HG02798 (cell line): ENCODE measurements around the gene FCGR2B.
A peak's percentile ranks its signal among the peaks of the same experiment; 100 is the strongest.
"Not testable (repeated sequence)": the region's sequence is repeated elsewhere in the genome, so short reads cannot be mapped to it uniquely, and the experiment has no call there.

Experiments used
- ATAC-seq: cut with Tn5 transposase; IDR thresholded peaks from one replicate; pipeline ENCODE4 v1.9.1; 2021; ENCODE audit warnings: mild to moderate bottlenecking; ENCODE audit not compliant: unreplicated experiment, poor library complexity

FCGR2B gene

DNA sequence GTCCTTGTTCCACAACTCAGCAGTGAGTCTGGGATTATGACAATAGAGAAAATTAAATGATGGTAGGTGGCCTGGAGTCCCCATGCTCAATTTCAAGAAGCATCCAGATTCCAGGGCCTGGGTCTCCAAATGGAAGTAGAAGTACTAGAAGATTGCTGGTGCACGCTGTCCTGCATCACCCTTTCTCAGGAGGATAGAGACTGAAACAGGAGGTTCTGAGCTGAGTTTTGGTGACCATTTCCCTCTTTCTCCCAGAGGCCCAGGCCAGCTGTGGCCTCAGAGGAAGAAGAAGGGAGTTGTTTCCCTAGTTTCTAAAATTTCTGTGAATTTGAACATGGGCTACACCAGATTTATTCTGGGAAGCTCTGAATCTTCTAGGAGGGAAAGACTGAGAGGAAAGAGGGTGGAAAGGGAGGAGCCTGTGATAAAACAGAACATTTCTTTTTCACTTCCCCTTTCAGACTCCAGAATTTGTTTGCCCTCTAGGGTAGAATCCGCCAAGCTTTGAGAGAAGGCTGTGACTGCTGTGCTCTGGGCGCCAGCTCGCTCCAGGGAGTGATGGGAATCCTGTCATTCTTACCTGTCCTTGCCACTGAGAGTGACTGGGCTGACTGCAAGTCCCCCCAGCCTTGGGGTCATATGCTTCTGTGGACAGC lies at the start of gene FCGR2B:
Gene FCGR2B (plus strand): TSS at position 460 of the 656 bp plus-strand sequence. CDS start 99 bp downstream, at position 559.
- ATAC-seq = peak; percentile 62

DNA sequence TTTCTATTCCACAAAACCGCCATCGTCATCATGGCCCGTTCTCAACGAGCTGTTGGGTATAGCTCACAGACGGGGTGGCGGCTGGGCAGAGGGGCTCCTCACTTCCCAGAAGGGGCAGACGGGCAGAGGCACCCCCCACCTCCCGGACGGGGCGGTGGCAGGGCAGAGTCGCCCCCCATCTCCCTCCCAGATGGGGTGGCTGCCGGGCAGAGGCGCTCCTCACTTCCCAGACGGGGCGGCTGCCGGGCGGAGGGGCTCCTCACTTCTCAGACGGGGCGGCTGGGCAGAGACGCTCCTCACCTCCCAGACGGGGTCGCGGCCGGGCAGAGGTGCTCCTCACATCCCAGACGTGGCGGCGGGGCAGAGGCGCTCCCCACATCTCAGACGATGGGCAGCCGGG lies 46.5 kb upstream of the FCGR2B start:
- ATAC-seq = not testable (repeated sequence)

DNA sequence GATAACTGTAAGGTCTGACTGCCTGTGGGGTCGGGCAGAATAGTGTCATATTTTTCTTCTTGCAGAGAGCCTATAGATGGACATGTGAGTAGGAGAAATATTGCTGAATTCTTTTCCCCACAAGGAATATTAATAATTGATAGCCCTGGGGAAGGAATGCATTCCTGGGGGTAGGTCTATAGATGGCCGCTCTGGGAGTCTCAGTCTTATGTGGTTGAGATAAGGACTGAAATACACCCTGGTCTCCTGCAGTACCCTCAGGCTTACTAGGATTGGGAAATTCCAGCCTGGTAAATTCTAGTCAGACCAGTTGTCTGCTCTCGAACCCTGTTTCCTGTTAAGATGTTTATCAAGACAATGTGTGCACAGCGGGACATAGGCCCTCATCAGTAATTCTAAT lies 44.4 kb upstream of the FCGR2B start:
- ATAC-seq = not testable (repeated sequence)

- not testable (repeated sequence) for ATAC-seq
Measured at GRCh38 chr1:161620399-161620798, 42.5 kb upstream of the FCGR2B start.

DNA sequence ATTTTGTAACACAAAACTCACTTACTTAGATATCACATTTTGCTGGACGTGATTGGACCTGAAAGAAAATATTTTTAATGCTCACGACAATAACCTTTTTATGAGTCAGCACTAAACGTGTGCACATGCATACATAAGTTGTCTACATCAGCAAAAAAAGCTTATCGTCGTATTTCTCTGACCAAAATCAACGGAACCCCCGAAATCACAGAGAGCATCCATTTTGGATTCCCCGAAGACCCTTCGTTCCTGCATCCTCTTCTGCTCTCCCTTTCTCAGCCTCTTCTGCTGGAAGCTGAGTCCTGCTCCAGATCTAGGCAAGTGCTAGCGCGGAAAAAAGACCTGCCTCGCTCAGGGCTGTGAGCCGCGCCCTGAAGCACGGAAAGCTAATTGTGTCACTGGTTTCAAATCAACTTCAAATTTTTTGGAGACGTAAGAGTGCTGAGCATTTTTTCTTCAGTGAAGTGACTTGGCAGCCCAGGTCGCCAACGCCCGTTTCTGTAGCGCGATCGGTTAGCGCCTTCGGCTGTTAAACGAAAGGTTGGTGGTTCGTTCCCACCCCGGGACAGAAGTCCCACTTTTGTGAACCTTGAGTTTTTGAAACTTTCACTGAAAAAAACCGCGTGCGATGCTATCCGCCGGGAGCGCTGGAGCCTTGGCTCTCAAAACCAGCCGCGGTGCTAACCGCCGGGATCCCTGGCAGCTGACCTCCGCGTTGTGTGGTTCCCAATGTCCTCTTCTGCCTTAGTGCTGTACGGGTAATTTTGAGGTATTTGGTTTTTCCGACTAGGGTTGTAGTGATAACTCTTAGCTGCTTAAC lies 41.6 kb upstream of the FCGR2B start:
- ATAC-seq = peak; percentile 53

GRCh38 chr1:161622054-161622453 lies 40.9 kb upstream of the FCGR2B start:
- peak; percentile 31 for ATAC-seq

DNA sequence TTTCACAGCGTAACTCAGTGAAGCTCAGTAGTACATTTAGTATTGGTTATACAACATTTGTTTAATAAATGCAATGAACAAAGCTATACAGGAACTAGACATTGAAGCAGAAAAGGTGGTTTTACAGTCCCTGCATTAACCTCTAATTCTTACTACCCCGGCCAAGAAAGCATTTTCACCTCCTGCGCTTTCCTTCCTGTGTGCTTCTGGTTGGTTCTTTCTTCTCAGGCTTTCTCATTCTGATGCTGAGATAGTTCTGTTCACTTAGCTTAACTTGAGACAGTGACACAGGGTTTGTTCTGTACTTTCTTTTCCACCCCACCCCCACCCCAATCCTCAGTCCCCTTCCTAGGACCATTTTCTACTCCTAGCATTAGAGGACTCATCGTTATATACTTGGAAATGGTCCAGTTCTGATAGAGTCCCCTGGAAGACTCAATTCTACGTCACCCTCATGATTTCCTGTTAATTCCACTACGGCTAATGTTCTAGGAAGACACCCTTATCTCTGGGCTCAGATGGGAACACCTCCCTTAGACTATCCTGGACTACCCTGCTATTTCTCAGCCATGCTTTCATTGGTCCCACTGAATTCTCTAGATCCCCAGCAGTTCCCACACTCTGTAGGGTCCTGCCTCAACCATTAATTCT lies 39.4 kb upstream of the FCGR2B start:
- peak; percentile 41 for ATAC-seq

DNA sequence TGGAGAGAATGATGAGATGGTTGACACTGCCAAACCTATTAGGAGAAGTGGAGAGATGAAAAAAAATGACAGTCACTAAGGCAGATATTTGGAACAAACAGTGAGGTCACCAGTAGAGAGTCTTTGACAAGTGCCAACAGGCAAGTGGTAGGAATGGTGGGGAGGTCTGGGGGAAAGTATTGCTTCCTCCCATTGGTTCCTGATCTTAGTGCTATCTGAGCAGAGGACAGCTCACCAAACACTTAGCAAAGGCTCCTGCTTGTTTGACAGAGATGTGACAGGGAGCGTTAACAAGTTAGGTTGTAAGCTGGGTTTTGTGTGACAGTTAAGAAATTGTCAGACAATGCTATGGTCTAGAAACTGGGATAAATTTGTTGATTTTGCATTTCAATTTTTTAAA lies 38.3 kb upstream of the FCGR2B start:
- ATAC-seq = not testable (repeated sequence)

- ATAC-seq = not testable (repeated sequence)
Measured at GRCh38 chr1:161626445-161627146, 36.3 kb upstream of the FCGR2B start.

DNA sequence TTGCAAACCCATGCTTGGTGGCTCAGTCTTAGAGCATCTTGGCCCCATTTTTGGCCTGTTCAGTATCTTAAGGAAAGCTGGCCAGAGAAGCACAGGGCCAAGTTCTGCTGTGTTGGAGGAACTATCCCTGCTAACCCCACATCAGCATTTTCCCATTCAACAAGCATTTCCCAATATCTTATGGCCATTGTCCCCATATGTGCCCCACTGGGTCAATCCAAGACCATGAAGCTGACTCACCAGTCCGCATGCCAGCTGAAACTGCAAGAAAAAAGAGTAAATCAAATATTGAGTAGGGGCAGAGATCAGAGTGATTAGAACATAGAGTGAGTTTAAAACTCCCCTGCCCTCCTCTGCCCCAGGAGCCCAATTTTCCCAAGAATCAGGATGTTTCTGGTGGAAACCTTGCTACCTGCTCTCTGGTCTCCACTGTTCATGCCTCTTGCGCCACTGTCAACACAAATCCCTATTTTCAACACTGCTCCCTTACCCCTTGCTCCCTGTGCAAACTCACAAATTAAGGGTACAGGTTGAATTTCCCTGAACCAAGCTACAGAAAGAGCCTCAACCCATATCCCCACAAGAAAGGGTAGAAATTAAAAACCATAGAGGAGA lies 32.7 kb upstream of the FCGR2B start:
- not testable (repeated sequence) for ATAC-seq

- no peak for ATAC-seq
Measured at GRCh38 chr1:161631076-161631475, 31.9 kb upstream of the FCGR2B start, which contains the start of gene FCGR3B. Gene FCGR3B, minus strand, starts transcription at chr1:161631176. Its CDS starts 82 bp downstream, at chr1:161631094.

GRCh38 chr1:161634993-161635392 lies 27.9 kb upstream of the FCGR2B start:
- ATAC-seq = not testable (repeated sequence)

DNA sequence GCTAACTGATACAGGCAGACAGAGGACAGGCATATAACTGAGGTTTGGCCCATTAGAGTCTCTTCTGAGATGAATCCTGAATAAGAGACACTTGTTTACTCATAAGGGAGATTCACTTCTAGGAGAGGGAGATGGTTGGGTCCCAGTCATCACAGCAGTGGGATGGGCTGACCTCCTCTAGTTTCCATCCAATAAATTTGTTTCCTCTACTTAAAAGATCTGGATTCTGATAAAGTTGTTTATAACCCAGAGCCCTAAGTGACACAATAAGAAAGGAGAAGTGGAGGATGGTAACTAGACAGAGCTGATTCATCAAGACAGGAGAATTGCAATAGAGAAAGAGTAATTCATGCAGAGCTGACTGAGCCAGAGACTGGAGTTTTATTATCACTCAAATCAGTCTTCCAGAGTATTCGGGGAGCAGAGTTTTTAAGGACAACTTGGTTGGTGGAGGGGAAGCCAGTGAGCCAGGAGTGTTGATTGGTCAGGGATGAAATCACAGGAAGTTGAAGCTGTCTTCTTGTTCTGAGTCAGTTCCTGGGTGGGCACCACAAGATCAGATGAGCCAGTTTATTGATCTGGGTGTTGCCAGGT lies 26.7 kb upstream of the FCGR2B start:
- not testable (repeated sequence) for ATAC-seq

- not testable (repeated sequence) for ATAC-seq
Measured at GRCh38 chr1:161636976-161637375, 26.0 kb upstream of the FCGR2B start.

GRCh38 chr1:161638251-161638993 lies 24.5 kb upstream of the FCGR2B start:
- not testable (repeated sequence) for ATAC-seq

DNA sequence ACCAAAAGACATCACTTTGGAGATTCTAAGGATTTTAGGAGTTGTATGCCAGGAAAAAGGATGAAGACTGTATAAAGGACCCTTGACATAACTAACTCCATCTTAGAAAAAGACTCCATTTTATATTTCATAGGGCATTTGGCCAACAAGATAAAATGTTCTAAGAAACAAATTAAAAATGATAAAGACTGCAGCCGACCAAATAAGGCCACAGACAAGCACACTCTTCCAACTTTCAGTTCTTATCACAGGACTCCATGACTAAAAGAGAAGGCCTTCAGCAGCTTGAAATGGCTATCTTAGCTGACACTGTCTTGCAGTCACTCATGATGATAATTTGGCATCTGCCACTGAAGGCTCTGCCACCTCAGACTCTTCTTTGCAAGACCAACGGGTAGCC lies 23.7 kb upstream of the FCGR2B start:
- not testable (repeated sequence) for ATAC-seq

GRCh38 chr1:161642697-161643096 lies 20.2 kb upstream of the FCGR2B start:
- ATAC-seq = not testable (repeated sequence)

DNA sequence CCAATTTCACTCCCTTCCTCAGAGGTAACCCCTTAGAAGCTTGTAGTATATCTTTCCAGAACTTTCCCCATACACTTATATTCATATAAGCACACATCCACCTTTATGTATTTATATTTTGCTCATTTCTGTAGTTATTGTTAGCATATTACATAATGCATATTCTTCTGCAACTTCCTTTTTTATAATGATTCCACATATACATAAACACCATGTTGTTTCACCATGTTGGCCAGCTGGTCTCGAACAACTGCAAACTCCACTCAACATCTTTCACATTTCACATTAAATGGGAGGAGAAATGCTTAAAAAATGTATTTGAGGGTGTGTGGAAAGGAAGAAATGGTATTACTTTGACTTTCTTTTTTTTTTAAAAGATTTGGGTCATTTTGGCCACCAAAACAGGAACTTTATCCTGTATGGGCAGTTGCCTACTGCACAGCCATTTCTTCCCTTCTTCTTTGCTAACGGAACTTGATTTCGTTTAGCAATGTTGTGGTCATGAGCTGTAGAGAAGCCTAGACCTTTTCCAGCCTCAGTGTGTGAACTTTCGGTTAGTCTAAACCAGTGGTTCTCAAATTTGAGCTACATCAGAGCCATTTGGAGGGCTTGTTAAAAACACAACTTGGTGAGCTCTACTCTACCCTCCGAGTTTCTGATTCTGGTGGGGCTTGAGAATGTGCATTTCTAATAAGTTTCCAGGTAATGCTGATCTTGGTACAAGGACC lies 19.3 kb upstream of the FCGR2B start:
- not testable (repeated sequence) for ATAC-seq
